ENCODE measurements around the gene ARID4B.
"Not testable (repeated sequence)": the region's sequence is repeated elsewhere in the genome, so short reads cannot be mapped to it uniquely, and the experiment has no call there.

Gene ARID4B

GRCh38 chr1:235203428-235203827 lies 124.6 kb downstream of the ARID4B start:
- ChIA-PET POLR2A (no interaction called here), CTCF (interaction anchor here (0.7 kb wide), 1 partner anchor 8 kb away, joined by 4 read pairs; no protein-coding TSS in a partner anchor)
- TF ChIP-seq HOXA7 (CRISPR knock-in tag; IDR thresholded peaks at IDR 0.05; ENCODE audit: borderline replicate concordance), result no peak
- no peak for TF ChIP-seq KLF9 (tag by site-specific recombination; IDR thresholded peaks at IDR 0.05; ENCODE audit: low read depth)
- Histone ChIP-seq H3K9me3 (ENCODE audit: control insufficient read depth, insufficient read depth, low read depth, low read length) (no peaks in the 10 kb centered on the region), H3K4me1 (ENCODE audit: control insufficient read depth, insufficient read depth, low read length) (no peaks in the 10 kb centered on the region), H3K36me3 (ENCODE audit: control insufficient read depth in 2 of 2, insufficient read depth in 1 of 2, low read length in 2 of 2) (peaks cover 13 to 41% of the 10 kb centered on the region in 2 experiments), H3K27ac (ENCODE audit: extremely low read depth, low read depth, low read length) (no peak overlapping the region), H3K4me3 (ENCODE audit: low read depth, low read length) (no peak overlapping the region)

- peaks cover 13 to 38% of the 10 kb centered on the region in 2 experiments for H3K36me3 ChIP-seq (ENCODE audit: control insufficient read depth in 2 of 2, insufficient read depth in 1 of 2, low read length in 2 of 2)
- H3K27ac ChIP-seq (ENCODE audit: extremely low read depth, low read depth, low read length); POLR2A ChIA-PET; H3K4me3 ChIP-seq (ENCODE audit: low read depth, low read length); H3K9me3 ChIP-seq (ENCODE audit: control insufficient read depth, insufficient read depth, low read depth, low read length); H3K4me1 ChIP-seq (ENCODE audit: control insufficient read depth, insufficient read depth, low read length): not testable (repeated sequence)
- CTCF ChIA-PET, result interaction anchor here (1.2 kb wide), 1 partner anchor 13 kb away, joined by 4 read pairs; no protein-coding TSS in a partner anchor
- TF ChIP-seq ZNF121 (tag by site-specific recombination; IDR thresholded peaks at IDR 0.05), result peak; percentile 77
Measured at GRCh38 chr1:235202447-235202846, 125.5 kb downstream of the ARID4B start.

- no peaks in the 10 kb centered on the region for H3K9me3 ChIP-seq (ENCODE audit: control insufficient read depth, insufficient read depth, low read depth, low read length)
- H3K27ac ChIP-seq (ENCODE audit: extremely low read depth, low read depth, low read length), result no peak overlapping the region
- POLR2A ChIA-PET, result no interaction called here
- no peaks in the 10 kb centered on the region for H3K4me1 ChIP-seq (ENCODE audit: control insufficient read depth, insufficient read depth, low read length)
- CTCF ChIA-PET, result no interaction called here
- H3K4me3 ChIP-seq (ENCODE audit: low read depth, low read length), result no peak overlapping the region
- H3K36me3 ChIP-seq (ENCODE audit: control insufficient read depth in 2 of 2, insufficient read depth in 1 of 2, low read length in 2 of 2), result peaks cover 19 to 49% of the 10 kb centered on the region in 2 experiments
- TF ChIP-seq PRDM1 (tag by site-specific recombination; IDR thresholded peaks at IDR 0.05) (peak; percentile 91), ZBTB21 (tag by site-specific recombination; IDR thresholded peaks at IDR 0.05) (no peak)
- TF ChIP-seq, protein P1, sequence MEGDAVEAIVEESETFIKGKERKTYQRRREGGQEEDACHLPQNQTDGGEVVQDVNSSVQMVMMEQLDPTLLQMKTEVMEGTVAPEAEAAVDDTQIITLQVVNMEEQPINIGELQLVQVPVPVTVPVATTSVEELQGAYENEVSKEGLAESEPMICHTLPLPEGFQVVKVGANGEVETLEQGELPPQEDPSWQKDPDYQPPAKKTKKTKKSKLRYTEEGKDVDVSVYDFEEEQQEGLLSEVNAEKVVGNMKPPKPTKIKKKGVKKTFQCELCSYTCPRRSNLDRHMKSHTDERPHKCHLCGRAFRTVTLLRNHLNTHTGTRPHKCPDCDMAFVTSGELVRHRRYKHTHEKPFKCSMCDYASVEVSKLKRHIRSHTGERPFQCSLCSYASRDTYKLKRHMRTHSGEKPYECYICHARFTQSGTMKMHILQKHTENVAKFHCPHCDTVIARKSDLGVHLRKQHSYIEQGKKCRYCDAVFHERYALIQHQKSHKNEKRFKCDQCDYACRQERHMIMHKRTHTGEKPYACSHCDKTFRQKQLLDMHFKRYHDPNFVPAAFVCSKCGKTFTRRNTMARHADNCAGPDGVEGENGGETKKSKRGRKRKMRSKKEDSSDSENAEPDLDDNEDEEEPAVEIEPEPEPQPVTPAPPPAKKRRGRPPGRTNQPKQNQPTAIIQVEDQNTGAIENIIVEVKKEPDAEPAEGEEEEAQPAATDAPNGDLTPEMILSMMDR (tag by site-specific recombination; IDR thresholded peaks at IDR 0.05), result peak; percentile 51; the same call in 1 of the 2 replicates
Measured at GRCh38 chr1:235199441-235199840, 128.5 kb downstream of the ARID4B start.

DNA sequence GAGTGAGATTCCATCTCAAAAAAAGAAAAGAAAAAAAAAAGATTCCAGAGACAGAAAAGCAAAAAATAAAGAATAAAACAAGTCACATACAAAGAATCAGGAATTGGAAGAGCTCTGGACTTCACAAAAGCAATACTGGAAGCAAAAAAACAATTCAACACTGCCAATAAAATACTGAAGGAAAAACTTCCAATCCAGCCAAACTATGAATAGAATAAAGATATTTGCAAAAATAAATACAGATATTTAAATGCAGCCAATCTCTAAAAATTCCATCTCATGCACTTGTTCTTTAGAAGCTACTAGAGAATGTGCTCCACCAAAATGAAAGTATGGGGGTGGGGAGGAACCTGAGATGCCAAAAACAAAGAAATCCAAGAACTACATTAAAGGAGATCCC lies 137.5 kb downstream of the ARID4B start:
- CTCF ChIA-PET, result interaction anchor here (0.6 kb wide), 2 partner anchors 87 to 1037 kb away, joined by 3 read pairs; no protein-coding TSS in a partner anchor
- Histone ChIP-seq H3K27ac (ENCODE audit: extremely low read depth, low read depth, low read length) (no peak overlapping the region), H3K4me3 (ENCODE audit: low read depth, low read length) (no peak overlapping the region), H3K9me3 (ENCODE audit: control insufficient read depth, insufficient read depth, low read depth, low read length) (no peaks in the 10 kb centered on the region), H3K36me3 (ENCODE audit: control insufficient read depth in 2 of 2, insufficient read depth in 1 of 2, low read length in 2 of 2) (peaks cover 50 to 56% of the 10 kb centered on the region in 2 experiments), H3K4me1 (ENCODE audit: control insufficient read depth, insufficient read depth, low read length) (no peaks in the 10 kb centered on the region)
- POLR2A ChIA-PET, result interaction anchor here (0.5 kb wide), 1 partner anchor 27 kb away, joined by 6 read pairs; no protein-coding TSS in a partner anchor
- TF ChIP-seq ZBTB20 (tag by site-specific recombination; IDR thresholded peaks at IDR 0.05) (no peak), TCF7L2 (IDR thresholded peaks at IDR 0.05; ENCODE audit: borderline replicate concordance, low read depth, low read length) (no peak), ZNF155 (tag by site-specific recombination; IDR thresholded peaks at IDR 0.05) (no peak), ZNF670 (tag by site-specific recombination; IDR thresholded peaks at IDR 0.05; ENCODE audit: low read depth) (no peak), ZNF148 (tag by site-specific recombination; IDR thresholded peaks at IDR 0.05; ENCODE audit: borderline replicate concordance) (no peak), YY2 (tag by site-specific recombination; IDR thresholded peaks at IDR 0.05) (no peak), ZNF660 (tag by site-specific recombination; IDR thresholded peaks at IDR 0.05) (no peak), ZNF704 (tag by site-specific recombination; IDR thresholded peaks at IDR 0.05) (no peak), MEIS1 (CRISPR knock-in tag; IDR thresholded peaks at IDR 0.05; ENCODE audit: borderline replicate concordance) (no peak), ZNF239 (tag by site-specific recombination; IDR thresholded peaks at IDR 0.05) (no peak), SP3 (tag by site-specific recombination; IDR thresholded peaks at IDR 0.05) (no peak)
- TF ChIP-seq, protein P2, sequence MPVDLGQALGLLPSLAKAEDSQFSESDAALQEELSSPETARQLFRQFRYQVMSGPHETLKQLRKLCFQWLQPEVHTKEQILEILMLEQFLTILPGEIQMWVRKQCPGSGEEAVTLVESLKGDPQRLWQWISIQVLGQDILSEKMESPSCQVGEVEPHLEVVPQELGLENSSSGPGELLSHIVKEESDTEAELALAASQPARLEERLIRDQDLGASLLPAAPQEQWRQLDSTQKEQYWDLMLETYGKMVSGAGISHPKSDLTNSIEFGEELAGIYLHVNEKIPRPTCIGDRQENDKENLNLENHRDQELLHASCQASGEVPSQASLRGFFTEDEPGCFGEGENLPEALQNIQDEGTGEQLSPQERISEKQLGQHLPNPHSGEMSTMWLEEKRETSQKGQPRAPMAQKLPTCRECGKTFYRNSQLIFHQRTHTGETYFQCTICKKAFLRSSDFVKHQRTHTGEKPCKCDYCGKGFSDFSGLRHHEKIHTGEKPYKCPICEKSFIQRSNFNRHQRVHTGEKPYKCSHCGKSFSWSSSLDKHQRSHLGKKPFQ (tag by site-specific recombination; IDR thresholded peaks at IDR 0.05), result no peak
- TF ChIP-seq, protein P3, sequence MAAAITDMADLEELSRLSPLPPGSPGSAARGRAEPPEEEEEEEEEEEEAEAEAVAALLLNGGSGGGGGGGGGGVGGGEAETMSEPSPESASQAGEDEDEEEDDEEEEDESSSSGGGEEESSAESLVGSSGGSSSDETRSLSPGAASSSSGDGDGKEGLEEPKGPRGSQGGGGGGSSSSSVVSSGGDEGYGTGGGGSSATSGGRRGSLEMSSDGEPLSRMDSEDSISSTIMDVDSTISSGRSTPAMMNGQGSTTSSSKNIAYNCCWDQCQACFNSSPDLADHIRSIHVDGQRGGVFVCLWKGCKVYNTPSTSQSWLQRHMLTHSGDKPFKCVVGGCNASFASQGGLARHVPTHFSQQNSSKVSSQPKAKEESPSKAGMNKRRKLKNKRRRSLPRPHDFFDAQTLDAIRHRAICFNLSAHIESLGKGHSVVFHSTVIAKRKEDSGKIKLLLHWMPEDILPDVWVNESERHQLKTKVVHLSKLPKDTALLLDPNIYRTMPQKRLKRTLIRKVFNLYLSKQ (tag by site-specific recombination; IDR thresholded peaks at IDR 0.05; ENCODE audit: borderline replicate concordance), result no peak
